H1 (cell line): ENCODE data around the gene ITLN1. TPM values are rescaled to one million over a fixed set of nuclear protein-coding genes. Genes with fewer than 3 reads are reported as not detected.
A peak's percentile ranks its signal among the peaks of the same experiment; 100 is the strongest.

Experiments
- CTCF ChIA-PET: fragments of 300-600 bp; sonication (Branson Sonifier 250); formaldehyde crosslinking; loops from one replicate; lab custom pipeline; 2021; ENCODE audit not compliant: partially characterized antibody; lab: Charles Lee
- POLR2A ChIA-PET: fragments of 300-600 bp; sonication (Branson Sonifier 250); formaldehyde crosslinking; loops from one replicate; lab custom pipeline; 2021; ENCODE audit warnings: inconsistent platforms; ENCODE audit not compliant: partially characterized antibody; lab: Charles Lee
- DNase-seq, 2 experiments: peaks; one replicate each; pipeline versions ENCODE4 v3.0.0 to v3.0.0-alpha.2; 2010 to 2022; ENCODE audit warnings: low spot score in 2 of 2, low read depth in 1 of 2, mixed read lengths in 1 of 2
- FAIRE-seq: peaks from 2 replicates; lab custom pipeline; 2011; peaks lifted over from hg19 to GRCh38; lab: Jason Lieb, UNC
- H2AFZ ChIP-seq: 2 replicates; pipeline ENCODE4 v1.8.1; 2012; ENCODE audit warnings: low read length, inconsistent platforms
- H2AK5ac ChIP-seq: 2 replicates; pipeline ENCODE4 v1.6.1; 2013; ENCODE audit warnings: low read depth, low read length
- H2BK120ac ChIP-seq: replicated peaks from 2 replicates; pipeline ENCODE3; 2013; ENCODE audit warnings: low read depth, low read length, inconsistent platforms
- H2BK12ac ChIP-seq: 2 replicates; pipeline ENCODE4 v1.6.1; 2013; ENCODE audit warnings: low read depth, low read length
- H2BK15ac ChIP-seq: 2 replicates; pipeline ENCODE4 v1.6.1; 2013; ENCODE audit warnings: low read length
- H2BK20ac ChIP-seq: 2 replicates; pipeline ENCODE4 v1.6.1; 2013; ENCODE audit warnings: low read length
- H2BK5ac ChIP-seq: 2 replicates; pipeline ENCODE4 v1.6.1; 2013; ENCODE audit warnings: low read depth, low read length
- H3K14ac ChIP-seq: 2 replicates; pipeline ENCODE4 v1.6.1; 2013; ENCODE audit warnings: inconsistent platforms; ENCODE audit not compliant: insufficient read length
- H3K18ac ChIP-seq: 2 replicates; pipeline ENCODE4 v1.6.1; 2013; ENCODE audit warnings: low read length; ENCODE audit errors: extremely low read depth
- H3K23ac ChIP-seq: 2 replicates; pipeline ENCODE4 v1.6.1; 2013; ENCODE audit warnings: inconsistent platforms; ENCODE audit not compliant: insufficient read length
- H3K23me2 ChIP-seq: 2 replicates; pipeline ENCODE4 v1.6.1; 2013; ENCODE audit warnings: low read depth, low read length
- H3K27ac ChIP-seq: 2 replicates; pipeline ENCODE4 v1.6.1; 2011; ENCODE audit warnings: low read depth, low read length, inconsistent platforms
- H3K27me3 ChIP-seq, 4 experiments: replicated peaks in 1 of 4; 1 replicate in 1 of 4; 2 replicates in 3 of 4; pipeline versions ENCODE4 v1.6.1 to v1.8.1; 2011 to 2013; ENCODE audit warnings: low read length in 3 of 4, mild to moderate bottlenecking in 3 of 4, inconsistent platforms in 2 of 4, mixed read lengths in 2 of 4, moderate library complexity in 1 of 4; ENCODE audit not compliant: control insufficient read depth in 3 of 4, insufficient read depth in 3 of 4; ENCODE audit errors: extremely low read depth in 1 of 4
- H3K36me3 ChIP-seq, 4 experiments: 2 replicates each; pipeline versions ENCODE4 v1.6.1 to v1.8.1; 2011 to 2013; ENCODE audit warnings: mild to moderate bottlenecking in 4 of 4, low read length in 3 of 4, moderate library complexity in 2 of 4, control low read depth in 1 of 4, inconsistent platforms in 1 of 4; ENCODE audit not compliant: insufficient read depth in 4 of 4, control insufficient read depth in 2 of 4
- H3K4ac ChIP-seq: replicated peaks from 2 replicates; pipeline ENCODE3; 2013; ENCODE audit warnings: low read length, low read depth, mixed read lengths, inconsistent platforms; ENCODE audit not compliant: insufficient read length
- H3K4me1 ChIP-seq, 4 experiments: replicated peaks in 1 of 4; 1 replicate in 1 of 4; 2 replicates in 3 of 4; pipeline versions ENCODE4 v1.6.1 to v1.8.1; 2011 to 2013; ENCODE audit warnings: low read length in 3 of 4, inconsistent platforms in 2 of 4, mixed read lengths in 1 of 4; ENCODE audit not compliant: insufficient read depth in 4 of 4, control insufficient read depth in 3 of 4
- H3K4me2 ChIP-seq, 2 experiments: 2 replicates each; pipeline versions ENCODE4 v1.6.1 to v1.8.1; 2011 to 2013; ENCODE audit warnings: low read depth in 2 of 2, low read length in 2 of 2, control low read depth in 1 of 2, inconsistent platforms in 1 of 2, mild to moderate bottlenecking in 1 of 2; ENCODE audit not compliant: insufficient read depth in 1 of 2
- H3K4me3 ChIP-seq, 4 experiments: fragments of 200-600, 300-600 bp in 1 of 4; sonication (generic), shearing (Covaris generic), sonication (Bioruptor Twin) in 1 of 4; 2 replicates each; pipeline versions ENCODE4 v1.5.1 to v1.8.1; 2011 to 2016; ENCODE audit warnings: low read length in 4 of 4, low read depth in 3 of 4, control low read depth in 2 of 4, inconsistent platforms in 2 of 4, mild to moderate bottlenecking in 2 of 4, mixed read lengths in 1 of 4, moderate library complexity in 1 of 4; ENCODE audit not compliant: insufficient read depth in 2 of 4; ENCODE audit errors: extremely low read depth in 1 of 4
- H3K56ac ChIP-seq: replicated peaks from 2 replicates; pipeline ENCODE3; 2013; ENCODE audit warnings: low read depth, mild to moderate bottlenecking, mixed read lengths, low read length, inconsistent platforms; ENCODE audit not compliant: insufficient read length
- H3K79me1 ChIP-seq: 2 replicates; pipeline ENCODE4 v1.6.1; 2013; ENCODE audit warnings: low read depth, low read length, control low read depth
- H3K79me2 ChIP-seq, 2 experiments: 2 replicates each; pipeline versions ENCODE4 v1.6.1 to v1.8.1; 2012 to 2013; ENCODE audit warnings: low read length in 2 of 2, mild to moderate bottlenecking in 2 of 2, inconsistent platforms in 1 of 2; ENCODE audit not compliant: insufficient read depth in 2 of 2, control insufficient read depth in 1 of 2
- H3K9ac ChIP-seq, 4 experiments: replicated peaks in 1 of 4; 1 replicate in 1 of 4; 2 replicates in 3 of 4; pipeline versions ENCODE4 v1.6.1 to v1.8.1; 2011 to 2013; ENCODE audit warnings: low read depth in 3 of 4, low read length in 3 of 4, control low read depth in 2 of 4, mild to moderate bottlenecking in 2 of 4, moderate library complexity in 2 of 4, inconsistent platforms in 1 of 4; ENCODE audit errors: extremely low read depth in 1 of 4
- H3K9me3 ChIP-seq, 2 experiments: 2 replicates each; pipeline versions ENCODE4 v1.6.1 to v1.8.1; 2012 to 2013; ENCODE audit warnings: mild to moderate bottlenecking in 2 of 2, moderate library complexity in 2 of 2, control low read depth in 1 of 2, inconsistent platforms in 1 of 2, low read depth in 1 of 2, low read length in 1 of 2, mixed read lengths in 1 of 2; ENCODE audit not compliant: insufficient read depth in 2 of 2
- H4K20me1 ChIP-seq, 2 experiments: replicated peaks in 1 of 2; 2 replicates each; pipeline versions ENCODE3 to v1.8.1; 2011 to 2013; ENCODE audit warnings: inconsistent platforms in 2 of 2, low read length in 2 of 2, mild to moderate bottlenecking in 1 of 2; ENCODE audit not compliant: insufficient read depth in 2 of 2, control insufficient read depth in 1 of 2
- H4K5ac ChIP-seq: 2 replicates; pipeline ENCODE4 v1.6.1; 2013; ENCODE audit warnings: low read length, low read depth, mixed read lengths, inconsistent platforms; ENCODE audit not compliant: insufficient read length
- H4K8ac ChIP-seq: 2 replicates; pipeline ENCODE4 v1.8.0; 2013; ENCODE audit warnings: mild to moderate bottlenecking, moderate library complexity, low read length, inconsistent platforms; ENCODE audit not compliant: insufficient read depth; ENCODE audit errors: extremely low read depth
- H4K91ac ChIP-seq: replicated peaks from 2 replicates; pipeline ENCODE3; 2013; ENCODE audit warnings: low read length, mixed read lengths, inconsistent platforms; ENCODE audit not compliant: insufficient read length
- TBP ChIP-seq: IDR thresholded peaks from 2 replicates; pipeline ENCODE4 v1.6.1; 2011; ENCODE audit warnings: low read depth, low read length, improper control_type of control experiment
- TEAD4 ChIP-seq: IDR thresholded peaks from 2 replicates; pipeline ENCODE4 v1.6.1; 2012; ENCODE audit warnings: low read depth, low read length, inconsistent platforms, mixed read lengths
- WGBS, 2 experiments: shearing (Covaris generic) in 1 of 2; methylation state at CpG; one replicate each; pipeline versions ENCODE4 v1.1.6 to v1.1.7; 2013 to 2015; ENCODE audit warnings: low lambda C conversion rate in 2 of 2, mixed read lengths in 2 of 2, inconsistent platforms in 1 of 2, low coverage in 1 of 2, missing lambda C conversion rate in 1 of 2; ENCODE audit not compliant: insufficient replicate concordance in 2 of 2, insufficient coverage in 1 of 2, insufficient read length in 1 of 2; ENCODE audit errors: extremely low coverage in 1 of 2, missing lambda C conversion rate in 1 of 2; 5-methylcytosine and 5-hydroxymethylcytosine counted together
- polyA plus RNA-seq, 7 experiments: library from polyadenylated mRNA; depleted of rRNA in 3 of 7; stranded (reverse) in 5 of 7; unstranded in 2 of 7; fragments of >200 nt in 5 of 7; fragments of 200-250 nt in 2 of 7; gene quantifications; 1 replicate in 5 of 7; 2 replicates in 1 of 7; 4 replicates in 1 of 7; pipeline versions ENCODE4 v1.2.1 to v1.2.3, GENCODE V29; 2011 to 2013; ENCODE audit warnings: missing spikeins in 2 of 7, mixed read lengths in 2 of 7
- total RNA-seq: library from RNA; stranded (reverse); fragmentation: NEBNext Ultra II Directional; extraction: Animal tissue kit (Norgen Biotek cat#: 25700); gene quantifications from 2 replicates; pipeline ENCODE4 v1.2.1, GENCODE V29; 2021

The ITLN1 gene
- total and polyA plus RNA-seq, 2 of the 8 experiments (the other 6 are each of a cell fraction or from before 2014, with no cell fraction given): not detected

DNA sequence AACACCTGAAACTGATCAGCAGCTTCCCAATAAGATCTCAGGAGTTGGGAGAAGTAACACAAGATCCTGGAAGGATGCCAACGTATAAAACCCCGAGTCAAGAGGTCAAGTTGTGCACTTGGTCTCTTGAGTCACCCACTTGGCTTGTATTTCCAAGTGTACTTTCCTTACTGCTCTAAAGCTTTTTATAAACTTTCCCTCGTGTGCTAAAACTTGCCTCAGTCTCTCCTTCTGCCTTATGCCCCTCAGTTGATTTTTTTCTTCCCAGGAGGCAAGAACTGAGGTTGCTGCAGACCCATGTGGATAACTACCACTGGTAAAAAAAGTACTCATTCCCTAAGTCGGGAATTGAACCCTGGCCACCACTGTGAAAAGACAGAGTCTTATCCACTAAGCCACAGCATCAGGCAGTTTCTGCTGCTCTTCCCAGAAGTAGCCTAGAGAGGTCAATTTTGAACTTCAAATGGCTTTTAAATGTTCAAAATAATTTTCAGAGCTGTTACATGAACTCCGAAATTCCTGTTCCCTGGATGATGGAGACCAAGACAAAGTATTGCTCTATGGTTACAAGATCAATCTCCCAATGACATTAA lies 40.8 kb upstream of the ITLN1 start:
- no peak for FAIRE-seq
- Histone ChIP-seq H3K56ac (no peak overlapping the region), H3K23ac (no peak overlapping the region), H3K36me3 (no peaks in the 10 kb centered on the region), H3K18ac (no peak overlapping the region), H2BK20ac (no peak overlapping the region), H3K4me3 (no peak overlapping the region), H2AK5ac (no peak overlapping the region), H3K79me1 (no peaks in the 10 kb centered on the region), H4K5ac (no peak overlapping the region), H3K79me2 (no peaks in the 10 kb centered on the region), H4K91ac (no peak overlapping the region), H3K23me2 (no peaks in the 10 kb centered on the region), H3K9me3 (peaks cover 6 to 9% of the 10 kb centered on the region in 2 experiments; a peak in 2 of 4 replicates), H3K9ac (no peak overlapping the region), H3K4me1 (no peaks in the 10 kb centered on the region), H3K27ac (no peak overlapping the region), H2BK5ac (no peak overlapping the region), H4K20me1 (no peaks in the 10 kb centered on the region), H2AFZ (no peak overlapping the region), H3K4ac (no peak overlapping the region), H3K27me3 (no peaks in the 10 kb centered on the region), H4K8ac (no peak overlapping the region), H2BK15ac (no peak overlapping the region), H2BK12ac (no peak overlapping the region), H3K4me2 (no peak overlapping the region), H3K14ac (no peak overlapping the region), H2BK120ac (no peak overlapping the region)
- ChIA-PET CTCF (interaction anchor here (0.6 to 1.5 kb wide), 7 partner anchors 17 to 145 kb away, joined by 3 to 4 read pairs (median 3); no protein-coding TSS in a partner anchor), POLR2A (interaction anchor here (0.6 kb wide), 1 partner anchor 385 kb away, joined by 4 read pairs; no protein-coding TSS in a partner anchor)
- TF ChIP-seq TEAD4 (no peak), TBP (peak; percentile 97)
- WGBS, 2 experiments: 88% methylated on average over 5 of the region's 5 CpGs; no CpG with 5 or more reads in 1 of the 2 experiments
- DNase-seq: no peak
